GM15510 (cell line): ENCODE data around the gene OR8B2.

Experiments
- POLR2A ChIP-seq: IDR thresholded peaks from 3 replicates; pipeline ENCODE4 v1.6.1; 2011; ENCODE audit warnings: borderline replicate concordance; ENCODE audit not compliant: insufficient read length; ENCODE audit errors: extremely low read depth

The OR8B2 gene

GRCh38 chr11:124340142-124340447 lies 44.2 kb downstream of the OR8B2 start:
- TF ChIP-seq POLR2A = no peak

DNA sequence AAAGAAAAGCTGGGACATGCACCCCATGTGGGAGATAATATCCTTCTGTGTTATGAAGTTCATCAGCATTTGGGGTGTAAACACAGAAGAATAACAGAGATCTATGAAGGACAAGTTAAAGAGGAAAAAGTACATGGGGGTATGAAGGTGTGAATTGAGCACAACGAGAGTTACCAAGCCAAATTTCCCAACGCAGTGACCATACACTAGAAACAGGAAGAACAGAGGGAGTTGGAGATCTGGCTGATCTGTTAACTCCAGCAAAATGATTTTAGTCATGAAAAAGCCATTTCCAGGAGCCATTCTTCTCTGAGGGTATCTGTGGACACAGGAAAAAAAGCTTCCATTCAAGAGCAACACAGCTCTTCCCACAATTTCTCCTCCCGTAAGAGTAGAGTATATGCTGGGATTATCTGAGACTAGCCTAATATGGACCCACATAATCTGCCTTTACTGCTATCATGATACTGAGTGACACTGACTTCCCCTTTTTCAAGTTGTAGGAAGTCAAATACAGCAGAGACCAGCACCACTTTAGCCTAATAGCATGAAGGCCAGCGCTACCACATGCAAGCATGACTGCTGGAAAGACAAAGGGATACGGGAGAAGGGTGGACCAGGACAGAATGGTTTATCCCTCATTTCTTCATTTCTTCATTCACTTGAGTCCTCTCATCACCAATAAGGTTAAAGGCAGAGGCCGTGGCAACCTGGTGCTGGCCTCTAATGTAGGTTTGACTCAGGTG lies 44.7 kb downstream of the OR8B2 start:
- TF ChIP-seq POLR2A = no peak
